Esophagus muscularis mucosa (tissue), 3 donors: ENCODE measurements around the gene WDR47.
"Not testable (repeated sequence)": the region's sequence is repeated elsewhere in the genome, so short reads cannot be mapped to it uniquely, and the experiment has no call there.

Experiments
- POLR2A ChIP-seq: fragments of 450-650 bp; IDR thresholded peaks from one replicate; pipeline ENCODE4 v1.6.1; 2017; ENCODE audit warnings: antibody characterized with exemption, moderate library complexity, mild to moderate bottlenecking, low read depth
- POLR2AphosphoS5 ChIP-seq, 2 donors: sonication (generic); formaldehyde crosslinking; IDR thresholded peaks; one replicate each; pipeline ENCODE4 v1.6.1; 2017; ENCODE audit warnings: antibody characterized with exemption in 2 of 2
- TF ChIP-seq, protein P1 (sequence below), 3 experiments: fragments of 200-600 bp in 2 of 3; fragments of 450-650 bp in 1 of 3; sonication (generic) in 2 of 3; IDR thresholded peaks; one replicate each; pipeline ENCODE4 v1.5.1; 2017 to 2019; ENCODE audit warnings: antibody characterized with exemption in 3 of 3, mild to moderate bottlenecking in 2 of 3, moderate library complexity in 1 of 3

DNA sequence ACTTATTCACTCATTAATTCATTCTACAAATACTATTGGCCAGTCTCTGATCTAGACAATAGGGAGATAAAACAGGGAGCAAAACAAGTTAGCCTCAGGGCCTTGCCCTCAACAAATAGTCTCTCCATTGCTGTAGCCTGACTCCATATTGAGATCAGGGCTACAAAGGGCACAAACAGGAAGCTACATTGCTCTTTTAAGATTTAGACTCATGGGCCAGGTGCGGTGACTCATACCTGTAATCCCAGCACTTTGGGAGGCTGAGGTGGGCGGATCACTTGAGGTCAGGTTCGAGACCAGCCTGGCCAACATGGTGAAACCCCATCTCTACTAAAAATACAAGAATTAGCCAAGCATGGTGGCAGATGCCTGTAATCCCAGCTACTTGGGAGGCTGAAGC, 45.3 kb downstream of the WDR47 start:
- TF ChIP-seq, protein P1, sequence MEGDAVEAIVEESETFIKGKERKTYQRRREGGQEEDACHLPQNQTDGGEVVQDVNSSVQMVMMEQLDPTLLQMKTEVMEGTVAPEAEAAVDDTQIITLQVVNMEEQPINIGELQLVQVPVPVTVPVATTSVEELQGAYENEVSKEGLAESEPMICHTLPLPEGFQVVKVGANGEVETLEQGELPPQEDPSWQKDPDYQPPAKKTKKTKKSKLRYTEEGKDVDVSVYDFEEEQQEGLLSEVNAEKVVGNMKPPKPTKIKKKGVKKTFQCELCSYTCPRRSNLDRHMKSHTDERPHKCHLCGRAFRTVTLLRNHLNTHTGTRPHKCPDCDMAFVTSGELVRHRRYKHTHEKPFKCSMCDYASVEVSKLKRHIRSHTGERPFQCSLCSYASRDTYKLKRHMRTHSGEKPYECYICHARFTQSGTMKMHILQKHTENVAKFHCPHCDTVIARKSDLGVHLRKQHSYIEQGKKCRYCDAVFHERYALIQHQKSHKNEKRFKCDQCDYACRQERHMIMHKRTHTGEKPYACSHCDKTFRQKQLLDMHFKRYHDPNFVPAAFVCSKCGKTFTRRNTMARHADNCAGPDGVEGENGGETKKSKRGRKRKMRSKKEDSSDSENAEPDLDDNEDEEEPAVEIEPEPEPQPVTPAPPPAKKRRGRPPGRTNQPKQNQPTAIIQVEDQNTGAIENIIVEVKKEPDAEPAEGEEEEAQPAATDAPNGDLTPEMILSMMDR (IDR thresholded peaks at IDR 0.05), result not testable (repeated sequence)
- TF ChIP-seq POLR2AphosphoS5 (IDR thresholded peaks at IDR 0.05); POLR2A: not testable (repeated sequence)
